ENCODE results near the gene USP25.

Gene USP25

GRCh38 chr21:15849927-15850326 is 120.1 kb downstream of the USP25 start:
- DNase-seq (ENCODE audit: low read depth, low spot score), result no peak
- H3K9ac ChIP-seq (ENCODE audit: insufficient read length), result no peak overlapping the region
- H3K27ac ChIP-seq, result no peak overlapping the region
- H3K4me3 ChIP-seq, result no peak overlapping the region
- peaks cover 18% of the 10 kb centered on the region for H3K36me3 ChIP-seq (ENCODE audit: insufficient read depth, low read length)
- TF ChIP-seq FOXP2 (optimal IDR thresholded peaks at IDR 0.05; ENCODE audit: control extremely low read depth, extremely low read length, insufficient read depth), result no peak
- TF ChIP-seq POLR2AphosphoS5 (IDR thresholded peaks at IDR 0.05; ENCODE audit: borderline replicate concordance, low read depth, low read length), result no peak
- H3K9me3 ChIP-seq (ENCODE audit: low read depth, low read length), result no peaks in the 10 kb centered on the region

GRCh38 chr21:15850645-15851044 is 120.9 kb downstream of the USP25 start:
- no peak overlapping the region for H3K9ac ChIP-seq (ENCODE audit: insufficient read length)
- TF ChIP-seq POLR2AphosphoS5 (IDR thresholded peaks at IDR 0.05; ENCODE audit: borderline replicate concordance, low read depth, low read length) (no peak), FOXP2 (optimal IDR thresholded peaks at IDR 0.05; ENCODE audit: control extremely low read depth, extremely low read length, insufficient read depth) (no peak), EZH2 (IDR thresholded peaks at IDR 0.05) (no peak)
- no peak overlapping the region for H3K27ac ChIP-seq
- no peak overlapping the region for H3K4me3 ChIP-seq
- no peak for DNase-seq (ENCODE audit: low read depth, low spot score)
- no peaks in the 10 kb centered on the region for H3K9me3 ChIP-seq (ENCODE audit: low read depth, low read length)
- peaks cover 21% of the 10 kb centered on the region for H3K36me3 ChIP-seq (ENCODE audit: insufficient read depth, low read length)

- Histone ChIP-seq H3K9ac (ENCODE audit: insufficient read length) (no peak overlapping the region), H3K4me3 (no peak overlapping the region), H3K36me3 (ENCODE audit: insufficient read depth, low read length) (peaks cover 23% of the 10 kb centered on the region), H3K9me3 (ENCODE audit: low read depth, low read length) (no peaks in the 10 kb centered on the region), H3K27ac (no peak overlapping the region)
- TF ChIP-seq FOXP2 (optimal IDR thresholded peaks at IDR 0.05; ENCODE audit: control extremely low read depth, extremely low read length, insufficient read depth), result no peak
- no peak for TF ChIP-seq EZH2 (IDR thresholded peaks at IDR 0.05)
- no peak for TF ChIP-seq POLR2AphosphoS5 (IDR thresholded peaks at IDR 0.05; ENCODE audit: borderline replicate concordance, low read depth, low read length)
- no peak for DNase-seq (ENCODE audit: low read depth, low spot score)
Measured at GRCh38 chr21:15852146-15852545, 122.4 kb downstream of the USP25 start.

- no peak overlapping the region for H3K27ac ChIP-seq
- no peak overlapping the region for H3K4me3 ChIP-seq
- peaks cover 20% of the 10 kb centered on the region for H3K36me3 ChIP-seq (ENCODE audit: insufficient read depth, low read length)
- H3K9ac ChIP-seq (ENCODE audit: insufficient read length), result no peak overlapping the region
- no peak for DNase-seq (ENCODE audit: low read depth, low spot score)
- H3K9me3 ChIP-seq (ENCODE audit: low read depth, low read length), result no peaks in the 10 kb centered on the region
- TF ChIP-seq POLR2AphosphoS5 (IDR thresholded peaks at IDR 0.05; ENCODE audit: borderline replicate concordance, low read depth, low read length) (no peak), EZH2 (IDR thresholded peaks at IDR 0.05) (no peak), FOXP2 (optimal IDR thresholded peaks at IDR 0.05; ENCODE audit: control extremely low read depth, extremely low read length, insufficient read depth) (no peak)
Measured at GRCh38 chr21:15853126-15853525, 123.3 kb downstream of the USP25 start.

GRCh38 chr21:15856813-15857212 is 127.0 kb downstream of the USP25 start:
- Histone ChIP-seq H3K36me3 (ENCODE audit: insufficient read depth, low read length) (peaks cover 20% of the 10 kb centered on the region), H3K27ac (no peak overlapping the region), H3K4me3 (no peak overlapping the region), H3K9ac (ENCODE audit: insufficient read length) (no peak overlapping the region), H3K9me3 (ENCODE audit: low read depth, low read length) (no peaks in the 10 kb centered on the region)
- no peak for DNase-seq (ENCODE audit: low read depth, low spot score)
- TF ChIP-seq POLR2AphosphoS5 (IDR thresholded peaks at IDR 0.05; ENCODE audit: borderline replicate concordance, low read depth, low read length) (no peak), FOXP2 (optimal IDR thresholded peaks at IDR 0.05; ENCODE audit: control extremely low read depth, extremely low read length, insufficient read depth) (no peak), EZH2 (IDR thresholded peaks at IDR 0.05) (no peak)

GRCh38 chr21:15857740-15858139 is 128.0 kb downstream of the USP25 start:
- Histone ChIP-seq H3K36me3 (ENCODE audit: insufficient read depth, low read length) (peaks cover 20% of the 10 kb centered on the region), H3K9ac (ENCODE audit: insufficient read length) (no peak overlapping the region), H3K4me3 (no peak overlapping the region), H3K9me3 (ENCODE audit: low read depth, low read length) (no peaks in the 10 kb centered on the region), H3K27ac (peak overlapping the region; percentile 62)
- TF ChIP-seq FOXP2 (optimal IDR thresholded peaks at IDR 0.05; ENCODE audit: control extremely low read depth, extremely low read length, insufficient read depth), result no peak
- TF ChIP-seq POLR2AphosphoS5 (IDR thresholded peaks at IDR 0.05; ENCODE audit: borderline replicate concordance, low read depth, low read length), result no peak
- TF ChIP-seq EZH2 (IDR thresholded peaks at IDR 0.05), result no peak
- no peak for DNase-seq (ENCODE audit: low read depth, low spot score)

- TF ChIP-seq POLR2AphosphoS5 (IDR thresholded peaks at IDR 0.05; ENCODE audit: borderline replicate concordance, low read depth, low read length), result no peak
- TF ChIP-seq FOXP2 (optimal IDR thresholded peaks at IDR 0.05; ENCODE audit: control extremely low read depth, extremely low read length, insufficient read depth), result no peak
- TF ChIP-seq EZH2 (IDR thresholded peaks at IDR 0.05), result no peak
- no peak overlapping the region for H3K27ac ChIP-seq
- no peaks in the 10 kb centered on the region for H3K9me3 ChIP-seq (ENCODE audit: low read depth, low read length)
- no peak overlapping the region for H3K9ac ChIP-seq (ENCODE audit: insufficient read length)
- H3K4me3 ChIP-seq, result no peak overlapping the region
- no peak for DNase-seq (ENCODE audit: low read depth, low spot score)
- H3K36me3 ChIP-seq (ENCODE audit: insufficient read depth, low read length), result peaks cover 12% of the 10 kb centered on the region; the same call in 1 of the 2 replicates
Measured at GRCh38 chr21:15860541-15860940, 130.8 kb downstream of the USP25 start.

GRCh38 chr21:15868940-15869339 is 139.2 kb downstream of the USP25 start:
- H3K27ac ChIP-seq, result no peak overlapping the region
- no peak for TF ChIP-seq FOXP2 (optimal IDR thresholded peaks at IDR 0.05; ENCODE audit: control extremely low read depth, extremely low read length, insufficient read depth)
- no peak for TF ChIP-seq EZH2 (IDR thresholded peaks at IDR 0.05)
- TF ChIP-seq POLR2AphosphoS5 (IDR thresholded peaks at IDR 0.05; ENCODE audit: borderline replicate concordance, low read depth, low read length), result no peak
- H3K4me3 ChIP-seq, result no peak overlapping the region
- DNase-seq (ENCODE audit: low read depth, low spot score), result no peak
- no peaks in the 10 kb centered on the region for H3K9me3 ChIP-seq (ENCODE audit: low read depth, low read length)
- H3K9ac ChIP-seq (ENCODE audit: insufficient read length), result no peak overlapping the region
- peaks cover 36% of the 10 kb centered on the region for H3K36me3 ChIP-seq (ENCODE audit: insufficient read depth, low read length)

GRCh38 chr21:15870819-15871218 is 141.0 kb downstream of the USP25 start:
- no peak for DNase-seq (ENCODE audit: low read depth, low spot score)
- H3K9ac ChIP-seq (ENCODE audit: insufficient read length), result no peak overlapping the region
- TF ChIP-seq EZH2 (IDR thresholded peaks at IDR 0.05) (no peak), FOXP2 (optimal IDR thresholded peaks at IDR 0.05; ENCODE audit: control extremely low read depth, extremely low read length, insufficient read depth) (no peak), POLR2AphosphoS5 (IDR thresholded peaks at IDR 0.05; ENCODE audit: borderline replicate concordance, low read depth, low read length) (no peak)
- peaks cover 43% of the 10 kb centered on the region for H3K36me3 ChIP-seq (ENCODE audit: insufficient read depth, low read length)
- no peak overlapping the region for H3K4me3 ChIP-seq
- no peak overlapping the region for H3K27ac ChIP-seq
- H3K9me3 ChIP-seq (ENCODE audit: low read depth, low read length), result no peaks in the 10 kb centered on the region
